GM18511 (cell line): ENCODE measurements around the gene DMD.
A peak's percentile ranks its signal among the peaks of the same experiment; 100 is the strongest.
"Not testable (repeated sequence)": the region's sequence is repeated elsewhere in the genome, so short reads cannot be mapped to it uniquely, and the experiment has no call there.

Source experiments
- ATAC-seq: cut with Tn5 transposase; IDR thresholded peaks from one replicate; pipeline ENCODE4 v1.9.1; 2021; ENCODE audit warnings: mild to moderate bottlenecking, moderate library complexity; ENCODE audit not compliant: unreplicated experiment

Gene DMD

DNA sequence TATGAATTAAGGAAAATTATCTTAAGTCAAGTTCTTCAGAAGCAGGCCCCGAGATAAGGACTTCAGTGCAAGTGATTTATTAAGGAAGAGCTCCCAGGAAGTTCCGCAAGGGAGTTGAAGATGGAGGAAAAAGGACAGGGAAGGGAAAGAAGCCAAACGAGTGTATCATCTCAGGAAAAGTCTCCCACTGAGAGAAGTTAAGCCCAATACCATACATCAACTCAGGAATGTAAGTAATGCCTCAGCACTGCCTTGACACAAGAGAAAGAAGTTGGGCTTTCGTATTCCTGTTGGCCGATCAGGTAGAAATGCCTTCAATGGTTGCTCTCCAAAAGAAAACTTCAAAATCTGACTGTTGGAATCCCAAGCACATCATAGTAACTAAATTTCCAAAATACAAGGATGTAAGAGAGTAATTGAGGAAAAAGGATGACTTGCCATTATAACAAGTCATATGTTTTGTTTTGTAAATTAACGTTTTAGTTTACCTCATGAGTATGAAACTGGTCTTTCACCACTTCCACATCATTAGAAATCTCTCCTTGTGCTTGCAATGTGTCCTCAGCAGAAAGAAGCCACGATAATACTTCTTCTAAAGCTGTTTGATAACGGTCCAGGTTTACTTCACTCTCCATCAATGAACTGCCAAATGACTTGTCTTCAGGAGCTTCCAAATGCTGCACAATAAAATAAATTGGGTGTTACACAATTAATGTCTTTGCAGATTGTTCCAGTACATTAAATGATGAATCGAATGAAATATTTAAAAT, 566.7 kb downstream of the DMD start:
- no peak for ATAC-seq

DNA sequence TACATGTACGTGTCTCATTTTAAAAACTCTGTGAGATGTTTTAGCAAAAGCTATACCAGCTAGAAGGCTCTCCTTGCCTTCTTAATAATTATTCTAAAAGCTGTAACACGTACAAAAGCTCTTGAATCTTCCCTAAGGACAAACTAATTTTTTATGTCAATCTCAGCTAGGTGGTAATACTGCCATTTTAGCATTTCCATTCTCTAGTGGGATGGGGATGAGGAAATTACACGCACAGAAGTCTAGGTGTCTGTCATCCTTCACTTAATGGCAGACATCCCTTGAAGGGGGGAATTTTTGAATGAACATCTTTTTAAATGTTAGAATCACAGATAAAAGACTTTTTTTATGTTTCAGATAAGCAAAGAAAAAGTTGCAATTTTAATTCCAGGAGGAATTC, 569.1 kb downstream of the DMD start:
- ATAC-seq: no peak

DNA sequence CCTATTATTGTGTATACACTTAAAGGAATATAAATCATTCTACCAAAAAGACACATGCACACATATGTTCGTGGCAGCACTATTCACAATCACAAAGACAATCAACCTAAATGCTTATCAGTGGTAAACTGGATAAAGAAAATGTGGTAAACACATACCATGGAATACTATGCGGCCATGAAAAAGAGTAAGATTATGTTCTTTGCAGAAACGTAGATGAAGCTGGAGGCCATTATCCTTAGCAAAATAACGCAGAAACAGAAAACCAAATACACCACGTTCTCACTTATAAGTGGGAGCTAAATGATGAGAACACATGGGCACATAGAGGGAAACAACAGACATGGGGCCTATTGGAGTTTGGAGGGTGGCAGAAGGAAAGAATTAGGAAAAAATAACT, 593.2 kb downstream of the DMD start:
- ATAC-seq: no peak

DNA sequence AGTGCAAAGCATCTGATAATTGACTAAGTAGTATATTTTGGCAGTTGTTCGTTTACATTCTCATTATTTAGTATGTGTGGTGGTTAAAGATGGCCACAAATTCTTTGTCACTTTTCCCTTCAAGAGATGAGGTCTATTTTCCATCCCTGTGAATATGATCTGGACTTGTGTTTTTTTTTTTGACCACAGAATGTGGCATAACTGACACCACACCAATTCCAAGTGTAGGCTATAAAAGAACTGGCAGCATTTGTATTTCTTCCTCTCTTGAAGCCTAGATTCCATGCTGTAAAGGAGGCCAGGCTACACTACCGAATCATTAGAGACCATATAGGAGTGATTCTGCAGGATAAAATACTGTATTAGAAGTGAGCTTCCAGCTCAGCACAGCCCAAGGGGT, 596.6 kb downstream of the DMD start:
- no peak for ATAC-seq

DNA sequence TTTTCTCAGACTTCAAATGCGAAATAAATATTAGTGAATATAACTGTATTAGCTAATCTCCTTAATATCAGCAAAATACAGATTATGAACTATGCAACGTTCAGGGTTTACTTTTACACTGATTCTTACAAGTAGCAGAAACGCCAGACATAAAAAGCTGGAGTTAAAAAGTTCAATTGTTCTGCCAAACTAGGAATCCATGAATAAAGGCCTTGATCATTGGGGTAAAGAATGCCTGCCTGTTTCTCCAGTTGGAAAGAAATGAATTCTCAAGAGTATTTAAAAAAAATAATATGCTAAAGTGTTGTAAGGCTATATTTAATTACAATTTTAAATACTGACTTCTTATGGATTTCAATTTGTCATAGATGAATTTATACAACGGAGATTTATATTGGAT, 612.2 kb downstream of the DMD start:
- ATAC-seq: no peak

DNA sequence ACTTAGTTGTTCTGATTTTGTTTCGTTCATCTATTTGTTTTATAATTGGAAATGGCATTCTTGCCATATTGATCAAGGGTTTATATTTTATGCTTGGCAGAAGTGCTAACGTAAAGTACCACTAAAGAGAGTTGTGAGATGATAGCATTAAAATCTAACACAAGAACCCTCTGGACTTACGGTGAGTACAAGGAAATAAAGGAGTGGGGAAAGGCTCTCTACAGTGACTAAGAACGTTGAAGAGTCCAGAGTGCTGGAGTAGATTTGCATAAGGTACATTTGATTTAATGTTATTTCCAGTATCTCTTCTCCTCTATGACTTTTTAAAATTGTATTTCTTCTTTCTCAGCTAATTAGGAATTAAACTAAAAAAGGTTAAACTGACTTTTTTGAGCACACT, 612.6 kb downstream of the DMD start:
- ATAC-seq: no peak

DNA sequence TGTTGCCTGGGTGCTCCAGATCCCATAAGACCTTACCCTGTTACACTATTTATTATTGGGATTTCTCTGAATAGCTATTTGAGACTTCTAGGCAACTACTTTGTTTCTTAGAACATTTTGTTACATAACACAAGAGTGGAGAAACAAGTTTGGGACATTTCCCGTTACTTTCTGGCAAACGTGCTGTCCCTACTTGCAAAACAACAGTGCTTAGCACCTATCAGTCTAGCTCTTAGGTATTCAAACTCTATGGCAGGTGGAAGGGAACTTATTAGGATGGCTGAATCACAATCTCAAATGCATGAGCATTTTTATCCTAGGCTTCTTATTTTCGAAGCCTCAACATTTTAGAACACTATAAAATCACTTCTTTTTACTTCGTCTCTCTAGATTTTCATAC, 613.6 kb downstream of the DMD start:
- no peak for ATAC-seq

DNA sequence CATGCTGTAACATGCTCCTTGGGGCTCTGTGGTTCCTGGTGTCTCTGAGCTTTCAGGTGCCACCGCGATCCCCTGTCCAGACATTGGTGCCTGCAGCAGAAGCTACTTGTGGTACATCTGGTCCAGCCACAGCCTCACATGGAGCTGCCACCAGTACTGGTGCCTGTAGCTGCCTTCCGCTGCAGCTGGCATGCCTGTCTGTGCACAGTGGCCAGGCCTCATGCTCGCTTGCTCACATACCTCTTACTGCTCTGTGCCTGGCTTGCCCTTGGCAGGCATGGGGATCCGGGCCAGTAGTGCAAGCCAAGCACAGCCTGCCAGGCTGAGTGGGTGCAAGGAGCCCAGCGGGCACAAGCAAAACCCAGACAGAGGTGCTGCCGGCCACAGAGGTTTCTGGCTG, 618.6 kb downstream of the DMD start:
- ATAC-seq: no peak

DNA sequence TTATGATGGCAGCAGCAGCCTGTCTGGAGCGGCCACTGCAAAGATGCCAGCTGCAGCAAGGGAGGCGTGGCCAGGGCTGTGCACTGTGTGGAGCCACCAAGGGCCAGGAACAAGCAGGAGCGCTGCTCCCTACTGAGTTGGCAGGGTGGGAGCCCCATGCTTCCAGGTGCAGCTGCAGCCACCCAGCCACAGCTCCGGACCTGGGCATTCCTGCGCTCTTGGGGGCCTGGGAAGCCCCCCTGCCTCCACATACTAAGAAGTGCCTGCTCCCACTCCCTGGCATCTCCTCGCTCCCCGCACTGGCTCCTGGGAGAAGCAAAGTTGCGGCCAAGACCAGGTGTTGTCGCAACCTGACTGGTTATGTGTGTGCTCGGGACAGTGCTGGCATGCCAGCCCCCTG, 619.8 kb downstream of the DMD start:
- ATAC-seq: no peak

DNA sequence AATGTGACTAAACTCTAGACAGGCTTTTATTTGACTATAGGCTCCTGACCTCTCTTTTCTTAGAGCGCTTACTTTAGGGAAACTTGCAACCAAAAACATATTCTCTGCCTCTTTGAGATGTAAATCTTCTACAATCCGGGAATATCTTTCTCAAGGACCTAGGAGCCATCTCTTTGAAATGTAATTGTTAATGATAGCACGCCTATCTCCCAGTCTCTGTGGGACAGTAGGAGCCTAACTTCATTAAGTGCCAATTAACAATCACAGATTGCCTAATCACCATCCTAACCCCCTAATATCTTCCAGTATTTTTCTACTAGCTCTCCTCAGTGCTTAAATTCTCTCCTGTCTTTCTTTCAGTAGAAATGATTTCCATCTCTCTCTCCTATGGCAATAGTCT, 628.6 kb downstream of the DMD start:
- no peak for ATAC-seq

DNA sequence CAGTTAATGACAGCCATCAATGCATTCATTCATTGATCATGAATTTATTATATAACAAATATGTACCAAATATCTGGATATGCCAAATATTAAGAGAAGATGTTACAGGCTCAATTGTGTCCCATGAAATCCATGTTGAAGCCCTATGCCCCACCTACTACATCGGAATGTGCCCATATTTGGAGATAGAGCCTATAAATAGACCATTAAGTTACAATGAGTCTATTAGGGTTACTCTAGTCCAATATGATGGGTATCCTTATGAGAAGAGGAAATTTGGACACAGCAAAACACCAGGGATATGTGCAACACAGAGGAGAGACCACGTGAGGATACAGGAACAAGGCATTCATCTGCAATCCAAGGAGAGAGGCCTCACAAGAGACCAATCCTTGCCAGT, 634.5 kb downstream of the DMD start:
- no peak for ATAC-seq

DNA sequence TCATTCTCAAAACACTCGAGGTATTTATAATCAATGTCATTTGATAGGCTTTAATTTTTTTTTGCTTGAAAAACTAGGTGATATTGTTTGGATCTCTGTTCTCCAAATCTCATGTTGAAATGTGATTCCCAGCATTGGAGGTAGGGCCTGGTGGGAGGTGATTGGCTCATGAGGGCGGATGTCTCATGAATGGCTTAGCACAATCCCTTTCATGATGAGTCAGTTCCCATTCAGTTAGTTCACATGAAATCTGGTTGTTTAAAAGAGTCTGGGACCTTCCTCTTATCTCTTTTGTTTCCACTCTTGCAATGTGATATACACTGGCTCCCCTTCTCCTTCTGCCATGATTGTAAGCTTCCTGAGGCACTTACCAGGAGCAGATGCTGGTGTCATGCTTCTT, 638.7 kb downstream of the DMD start:
- ATAC-seq: no peak

DNA sequence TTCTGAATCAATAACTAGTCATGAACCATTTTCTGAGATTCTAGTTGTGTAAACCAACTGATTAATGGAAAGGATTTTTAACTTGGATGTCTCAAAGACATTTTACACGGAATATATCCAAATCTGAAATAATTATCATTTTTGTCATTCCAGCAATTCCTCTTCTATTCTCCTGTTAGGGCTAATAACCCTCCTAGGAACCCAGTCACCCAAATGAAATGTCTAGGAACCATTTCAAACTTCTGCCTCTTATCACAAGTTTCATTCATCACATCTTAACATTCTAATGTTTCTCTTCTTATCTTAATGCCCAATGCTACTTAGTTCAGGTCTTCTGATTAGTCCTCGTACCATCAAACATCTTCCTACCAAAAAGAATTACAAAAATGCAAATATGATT, 639.8 kb downstream of the DMD start:
- ATAC-seq: no peak

DNA sequence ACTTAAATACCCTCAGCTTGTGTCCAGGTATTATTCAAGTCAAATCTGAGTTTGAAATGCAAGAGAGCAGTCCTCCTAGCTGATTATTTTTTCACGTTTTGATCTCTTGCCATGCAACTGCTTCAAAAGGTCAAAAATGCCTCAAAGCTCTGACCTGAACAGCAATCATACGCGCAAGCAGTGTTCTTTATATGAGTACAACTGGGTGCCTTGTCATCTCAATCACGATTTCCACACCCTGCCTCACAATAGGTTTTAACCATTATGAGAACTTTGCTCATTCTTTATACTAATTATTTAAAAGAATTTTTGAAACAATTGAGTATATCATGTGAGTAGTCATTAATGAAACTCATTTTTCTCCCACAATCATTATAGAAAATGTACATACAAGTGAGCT, 649.1 kb downstream of the DMD start:
- no peak for ATAC-seq

DNA sequence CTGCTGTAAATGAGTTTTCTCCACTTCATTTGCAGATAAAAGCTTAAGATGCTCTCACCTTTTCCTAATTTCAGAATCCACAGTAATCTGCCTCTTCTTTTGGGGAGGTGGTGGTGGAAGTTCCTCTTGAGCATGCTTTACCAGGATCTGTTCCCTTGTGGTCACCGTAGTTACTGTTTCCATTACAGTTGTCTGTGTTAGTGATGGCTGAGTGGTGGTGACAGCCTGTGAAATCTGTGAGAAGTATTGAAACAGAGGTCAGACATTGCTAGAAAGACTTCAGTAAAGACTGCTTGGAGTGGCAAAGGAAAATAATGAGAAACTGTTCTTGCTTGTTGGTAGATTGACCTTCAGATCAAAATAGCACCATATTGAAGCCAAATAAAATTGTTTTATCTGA, 666.2 kb downstream of the DMD start:
- ATAC-seq: no peak

DNA sequence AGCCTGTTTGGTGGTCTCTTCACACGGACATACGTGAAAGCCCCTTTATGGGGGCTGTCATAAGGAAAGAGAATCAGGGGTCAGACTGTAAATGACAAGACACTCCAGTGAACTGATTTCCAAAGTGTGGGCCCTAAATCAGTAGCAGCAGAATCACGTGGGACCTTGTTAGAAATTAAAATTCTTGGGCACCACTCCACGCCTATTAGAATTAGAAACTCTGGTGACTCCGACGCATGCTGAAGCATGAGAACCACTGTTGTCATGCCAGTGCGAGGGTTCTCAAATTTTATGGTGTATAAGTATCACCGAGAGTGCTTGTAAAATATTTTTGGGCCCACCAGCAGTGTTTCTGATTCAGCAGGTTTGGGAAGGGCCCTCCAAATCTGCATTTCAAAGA, 672.8 kb downstream of the DMD start:
- ATAC-seq: no peak

DNA sequence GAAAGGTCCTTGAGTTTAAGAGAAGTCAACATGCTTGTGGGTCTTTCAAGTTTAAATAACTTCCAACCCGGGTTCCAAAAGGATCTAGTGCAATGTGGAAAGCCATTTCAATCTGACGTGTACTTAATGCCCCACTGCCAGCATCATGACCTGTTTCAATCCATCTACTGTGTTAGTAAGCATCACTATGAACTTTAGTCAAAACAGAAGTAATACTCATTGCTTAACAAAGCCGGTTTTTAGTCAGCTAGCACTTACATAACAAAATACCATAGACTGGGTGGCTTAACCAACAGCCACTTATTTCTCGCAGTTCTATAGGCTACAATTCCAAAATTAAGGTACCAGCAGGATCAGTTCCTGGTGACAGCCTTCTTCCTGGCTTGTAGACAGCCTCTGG, 677.5 kb downstream of the DMD start:
- peak; percentile 47 for ATAC-seq

DNA sequence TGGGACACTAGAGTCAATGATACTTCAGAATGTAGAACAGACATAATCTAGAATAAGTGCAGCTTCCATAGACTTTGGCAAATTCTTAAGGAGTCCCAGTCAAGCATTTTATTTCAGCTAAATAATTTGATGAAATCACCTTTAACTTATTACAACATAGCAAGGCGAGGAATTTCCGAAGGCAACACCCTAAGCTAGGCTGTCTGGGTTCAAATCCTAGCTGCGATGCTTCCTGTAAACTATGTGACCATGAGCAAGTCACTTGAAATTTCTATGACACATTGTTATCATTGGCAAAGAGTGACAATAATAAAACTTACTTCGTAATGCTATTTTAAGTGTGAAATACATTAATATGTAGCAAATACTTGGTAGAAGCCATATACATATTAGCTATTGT, 679.1 kb downstream of the DMD start:
- no peak for ATAC-seq

DNA sequence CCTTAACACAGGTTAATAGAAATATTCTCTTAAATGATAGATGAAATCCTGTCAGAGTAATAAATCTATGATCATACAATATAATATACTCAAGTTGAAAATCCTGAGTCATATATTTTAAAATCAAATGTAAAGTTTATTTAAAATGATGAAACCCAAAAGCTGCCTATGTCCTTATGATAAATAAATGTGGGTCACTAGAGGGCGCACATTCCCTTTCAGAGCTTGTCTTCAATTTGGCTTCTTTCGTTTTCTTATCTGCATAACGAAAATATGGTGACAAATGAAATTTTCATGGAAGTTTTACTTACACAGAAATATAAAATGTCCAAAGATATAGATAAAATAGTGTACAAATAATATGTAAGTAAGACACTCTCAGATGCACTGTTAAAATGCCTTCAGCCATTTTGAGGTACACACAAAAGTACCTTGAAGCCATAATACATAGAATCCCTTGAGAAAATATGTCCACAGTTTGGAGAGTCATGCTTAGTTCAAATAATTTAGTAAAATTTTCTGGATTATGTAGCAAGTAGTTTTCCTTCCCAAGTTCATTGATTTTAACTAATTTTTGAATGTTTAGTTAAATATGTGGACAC, 680.4 kb downstream of the DMD start:
- ATAC-seq: peak; percentile 63

DNA sequence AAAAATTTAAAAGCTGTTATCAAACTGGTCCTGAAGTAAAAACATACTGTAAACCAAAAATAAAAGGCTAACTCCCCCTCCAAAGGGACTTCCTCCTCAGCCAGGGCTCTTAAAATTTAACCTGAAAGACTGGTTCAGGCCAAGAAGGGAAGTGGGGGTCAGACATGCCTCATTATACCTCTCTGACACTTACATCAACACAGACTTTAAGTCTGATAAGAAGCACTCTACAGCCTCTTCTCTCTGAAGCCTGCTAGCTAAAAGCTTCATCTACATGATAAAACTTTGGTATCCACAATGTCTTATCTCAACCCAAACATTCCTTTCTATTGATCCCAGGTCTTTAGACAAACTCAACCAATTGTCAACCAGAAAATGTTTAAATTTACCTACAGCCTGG, 682.9 kb downstream of the DMD start:
- ATAC-seq: not testable (repeated sequence)

DNA sequence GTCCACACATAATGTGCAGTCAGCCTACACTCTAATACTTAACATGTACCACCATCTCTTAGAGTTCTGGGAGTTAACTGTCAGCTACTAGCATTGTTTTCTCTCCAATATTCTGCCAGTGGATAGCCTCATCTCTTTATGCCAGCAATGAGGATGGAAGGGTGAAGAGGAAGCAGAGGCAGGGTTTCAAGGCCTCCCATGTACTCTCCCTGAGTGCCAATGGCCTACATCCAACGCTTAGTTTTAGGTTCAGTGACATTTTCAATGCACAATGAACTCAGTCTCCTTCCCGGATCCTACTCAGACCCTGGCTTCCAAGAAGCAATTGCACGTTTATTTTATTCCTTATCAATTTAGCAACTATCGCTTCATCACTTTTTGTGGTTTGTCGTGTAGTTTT, 686.1 kb downstream of the DMD start:
- ATAC-seq: no peak

DNA sequence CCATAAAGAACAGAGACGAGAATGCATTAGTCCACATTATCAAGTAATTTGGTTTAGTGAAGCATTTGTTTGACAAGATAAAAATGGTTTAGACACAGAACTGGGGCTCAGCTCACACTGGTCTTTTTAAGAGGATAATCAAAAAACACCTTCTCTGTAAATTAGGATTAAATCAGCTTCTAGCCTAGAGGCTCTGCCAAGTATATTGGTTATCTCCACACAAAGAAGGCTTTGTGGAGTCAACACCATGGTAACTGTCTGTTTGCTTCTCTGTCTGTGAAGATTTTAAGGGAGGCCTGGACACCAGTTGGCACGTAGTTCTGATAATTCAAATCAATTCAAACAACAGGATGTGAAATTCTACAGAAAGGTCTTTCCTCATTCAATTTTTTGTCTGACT, 687.0 kb downstream of the DMD start:
- ATAC-seq: no peak

DNA sequence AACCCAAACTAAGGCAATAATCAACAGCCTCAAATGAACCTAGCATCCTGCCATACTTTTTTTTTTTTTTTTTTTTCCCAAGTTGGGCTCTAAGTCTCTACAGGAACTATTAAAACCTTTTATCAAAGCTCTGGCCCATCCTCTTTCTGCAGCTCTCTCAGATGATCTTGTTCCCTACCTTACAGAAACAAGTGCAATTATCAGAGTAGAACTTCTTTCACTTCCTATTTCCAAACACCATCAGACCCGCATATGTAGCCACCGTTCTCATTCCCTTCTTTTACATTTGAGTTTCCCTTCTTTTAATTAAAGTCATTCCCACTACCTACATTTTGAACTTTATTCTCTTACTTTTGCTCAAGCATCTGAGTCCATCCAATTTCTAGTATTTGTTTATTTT, 690.6 kb downstream of the DMD start:
- ATAC-seq: peak; percentile 74
